Measurements from ENCODE around the gene WDR33. TPM values are rescaled to one million over a fixed set of nuclear protein-coding genes. Genes with fewer than 3 reads are reported as not detected.

The WDR33 gene
- polyA plus RNA-seq, 2 donors, result 10.6 to 12.2 TPM

DNA sequence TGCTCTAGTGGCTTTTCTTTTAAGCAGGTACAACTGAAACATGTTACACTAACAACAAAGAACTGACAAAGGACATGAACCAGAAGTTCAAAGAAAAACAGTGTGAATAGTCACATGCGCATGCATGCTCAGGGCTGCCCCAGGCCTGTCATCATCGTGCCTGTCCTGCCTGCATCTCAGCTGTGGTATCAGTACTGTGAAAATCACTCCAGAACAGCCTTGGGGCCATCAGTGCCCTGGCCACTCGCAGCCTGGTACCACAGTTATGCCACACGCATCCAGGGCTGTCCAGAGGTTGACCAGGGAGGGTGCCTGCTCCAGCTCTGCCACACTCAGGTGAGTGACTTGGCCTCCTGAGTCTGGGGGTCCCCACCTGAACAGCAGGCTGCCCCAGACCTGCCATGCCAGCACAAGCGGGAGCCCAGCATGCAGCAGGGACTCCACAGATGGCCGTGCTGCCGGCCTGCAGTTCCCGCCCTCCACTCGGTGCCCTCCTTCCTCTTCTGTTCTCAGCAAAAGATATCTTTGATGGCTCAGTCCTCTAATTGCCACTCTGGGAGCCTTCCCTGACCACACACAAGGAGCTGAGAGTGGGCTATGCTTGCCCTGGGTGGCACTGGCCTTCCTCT lies 147.9 kb downstream of the WDR33 start:
- H3K36me3 ChIP-seq (ENCODE audit: control insufficient read depth in 2 of 2, insufficient read depth in 2 of 2, low read length in 1 of 2), result peaks cover 0 to 5% of the 10 kb centered on the region in 2 donors
- WGBS, 2 donors, result 44 to 60% methylated on average over 9 of the region's 9 CpGs
- no peaks in the 10 kb centered on the region for H3K27me3 ChIP-seq (ENCODE audit: control insufficient read depth in 1 of 2, insufficient read depth in 2 of 2, low read length in 2 of 2)
- no peaks in the 10 kb centered on the region for H3K9me3 ChIP-seq (ENCODE audit: control insufficient read depth in 2 of 2, insufficient read depth in 1 of 2, low read depth in 1 of 2, low read length in 1 of 2)
- no peak overlapping the region for H3K4me3 ChIP-seq (ENCODE audit: low read depth in 1 of 2, low read length in 2 of 2)
- peaks cover 6 to 28% of the 10 kb centered on the region in 2 donors for H3K4me1 ChIP-seq (ENCODE audit: control insufficient read depth in 2 of 2, insufficient read depth in 2 of 2, low read length in 1 of 2)
- H3K27ac ChIP-seq (ENCODE audit: low read depth in 2 of 2, low read length in 1 of 2), result peak overlapping the region; percentile 59 to 63

DNA sequence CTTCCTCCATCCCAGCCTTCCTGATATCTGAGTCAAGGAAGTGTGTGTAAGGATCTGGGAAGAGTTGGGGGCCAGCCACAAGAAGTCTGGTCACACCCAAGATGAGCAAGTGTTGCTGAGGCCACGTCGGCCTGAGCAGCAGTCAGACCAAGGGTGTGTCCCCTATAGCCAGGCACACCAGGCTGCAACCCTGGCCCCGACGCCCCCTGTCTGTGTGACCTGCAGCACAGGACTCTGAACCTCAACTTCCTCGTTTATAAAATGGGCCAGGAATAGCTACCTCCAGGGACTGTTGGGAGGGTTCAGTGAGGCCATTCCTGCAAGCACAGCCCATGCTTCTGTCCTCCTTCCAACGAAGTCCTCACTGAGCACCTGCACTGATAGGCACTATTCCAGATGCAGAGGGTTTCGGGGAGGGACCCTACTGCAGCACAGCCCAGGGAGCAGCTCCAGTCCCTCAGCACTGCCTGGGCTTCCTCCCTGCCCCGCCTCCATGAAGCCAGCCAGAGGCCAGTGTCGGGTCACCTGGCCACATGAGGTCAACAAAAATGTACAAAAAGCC lies 148.9 kb downstream of the WDR33 start:
- Histone ChIP-seq H3K27me3 (ENCODE audit: control insufficient read depth in 1 of 2, insufficient read depth in 2 of 2, low read length in 2 of 2) (no peaks in the 10 kb centered on the region), H3K4me3 (ENCODE audit: low read depth in 1 of 2, low read length in 2 of 2) (no peak overlapping the region), H3K4me1 (ENCODE audit: control insufficient read depth in 2 of 2, insufficient read depth in 2 of 2, low read length in 1 of 2) (peaks cover 6 to 28% of the 10 kb centered on the region in 2 donors), H3K27ac (ENCODE audit: low read depth in 2 of 2, low read length in 1 of 2) (peak overlapping the region; percentile 50 to 57), H3K9me3 (ENCODE audit: control insufficient read depth in 2 of 2, insufficient read depth in 1 of 2, low read depth in 1 of 2, low read length in 1 of 2) (no peaks in the 10 kb centered on the region), H3K36me3 (ENCODE audit: control insufficient read depth in 2 of 2, insufficient read depth in 2 of 2, low read length in 1 of 2) (peaks cover 0 to 5% of the 10 kb centered on the region in 2 donors)
- 47 to 53% methylated on average over 9 of the region's 9 CpGs for WGBS, 2 donors

DNA sequence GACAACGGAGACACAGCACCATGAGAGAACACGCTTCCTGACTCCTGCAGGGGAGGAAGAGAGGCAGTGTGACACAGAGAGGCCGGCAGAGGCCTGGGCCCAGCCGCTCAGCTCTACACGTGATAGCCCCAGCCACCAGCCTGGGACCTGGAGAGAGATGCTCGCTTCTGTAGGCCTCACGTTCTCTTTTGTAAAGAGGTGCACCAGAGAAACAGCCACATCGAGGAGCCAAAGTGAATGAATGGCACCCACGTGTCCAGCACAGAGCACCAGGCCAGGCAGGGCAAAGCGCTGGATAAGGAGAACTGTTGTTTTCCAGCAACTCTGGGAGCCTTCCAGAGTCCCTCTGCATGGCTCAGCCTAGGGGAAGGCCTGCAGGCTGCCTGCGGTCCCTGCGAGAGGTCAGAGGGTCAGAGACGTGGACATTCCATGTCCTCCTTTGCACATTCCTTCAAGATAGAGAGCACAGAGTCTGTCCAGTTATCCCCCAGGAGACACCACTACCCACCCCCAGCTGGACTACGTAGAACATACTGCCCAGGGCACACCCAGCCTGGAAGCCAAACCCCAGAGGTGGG lies 149.8 kb downstream of the WDR33 start:
- Histone ChIP-seq H3K27me3 (ENCODE audit: control insufficient read depth in 1 of 2, insufficient read depth in 2 of 2, low read length in 2 of 2) (no peaks in the 10 kb centered on the region), H3K4me3 (ENCODE audit: low read depth in 1 of 2, low read length in 2 of 2) (no peak overlapping the region), H3K9me3 (ENCODE audit: control insufficient read depth in 2 of 2, insufficient read depth in 1 of 2, low read depth in 1 of 2, low read length in 1 of 2) (no peaks in the 10 kb centered on the region), H3K36me3 (ENCODE audit: control insufficient read depth in 2 of 2, insufficient read depth in 2 of 2, low read length in 1 of 2) (peaks cover 0 to 5% of the 10 kb centered on the region in 2 donors), H3K4me1 (ENCODE audit: control insufficient read depth in 2 of 2, insufficient read depth in 2 of 2, low read length in 1 of 2) (peaks cover 6 to 28% of the 10 kb centered on the region in 2 donors), H3K27ac (ENCODE audit: low read depth in 2 of 2, low read length in 1 of 2) (peak overlapping the region; percentile 50 to 57)
- WGBS, 2 donors, result 80 to 84% methylated on average over 14 of the region's 14 CpGs

DNA sequence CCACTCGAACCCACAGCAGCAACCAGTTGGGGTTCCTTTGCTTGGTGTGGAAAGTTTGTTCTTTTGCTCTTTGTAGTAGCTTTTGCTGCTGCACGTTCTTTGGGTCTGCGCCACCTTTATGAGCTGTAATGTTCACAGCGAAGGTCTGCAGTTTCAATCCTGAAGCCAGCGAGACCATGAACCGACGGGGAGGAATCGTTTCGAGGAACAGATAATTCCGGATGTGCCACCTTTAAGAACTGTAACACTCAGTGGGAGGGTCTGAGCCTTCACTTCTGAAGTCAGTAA lies 150.7 kb downstream of the WDR33 start:
- Histone ChIP-seq H3K27ac (ENCODE audit: low read depth in 2 of 2, low read length in 1 of 2) (peak overlapping the region in 1 of 2 donors; percentile 23), H3K27me3 (ENCODE audit: control insufficient read depth in 1 of 2, insufficient read depth in 2 of 2, low read length in 2 of 2) (no peaks in the 10 kb centered on the region), H3K9me3 (ENCODE audit: control insufficient read depth in 2 of 2, insufficient read depth in 1 of 2, low read depth in 1 of 2, low read length in 1 of 2) (no peaks in the 10 kb centered on the region), H3K4me1 (ENCODE audit: control insufficient read depth in 2 of 2, insufficient read depth in 2 of 2, low read length in 1 of 2) (peaks cover 6 to 27% of the 10 kb centered on the region in 2 donors), H3K4me3 (ENCODE audit: low read depth in 1 of 2, low read length in 2 of 2) (no peak overlapping the region), H3K36me3 (ENCODE audit: control insufficient read depth in 2 of 2, insufficient read depth in 2 of 2, low read length in 1 of 2) (peaks cover 0 to 5% of the 10 kb centered on the region in 2 donors)
- WGBS, 2 donors, result 87 to 89% methylated on average over 10 of the region's 10 CpGs

DNA sequence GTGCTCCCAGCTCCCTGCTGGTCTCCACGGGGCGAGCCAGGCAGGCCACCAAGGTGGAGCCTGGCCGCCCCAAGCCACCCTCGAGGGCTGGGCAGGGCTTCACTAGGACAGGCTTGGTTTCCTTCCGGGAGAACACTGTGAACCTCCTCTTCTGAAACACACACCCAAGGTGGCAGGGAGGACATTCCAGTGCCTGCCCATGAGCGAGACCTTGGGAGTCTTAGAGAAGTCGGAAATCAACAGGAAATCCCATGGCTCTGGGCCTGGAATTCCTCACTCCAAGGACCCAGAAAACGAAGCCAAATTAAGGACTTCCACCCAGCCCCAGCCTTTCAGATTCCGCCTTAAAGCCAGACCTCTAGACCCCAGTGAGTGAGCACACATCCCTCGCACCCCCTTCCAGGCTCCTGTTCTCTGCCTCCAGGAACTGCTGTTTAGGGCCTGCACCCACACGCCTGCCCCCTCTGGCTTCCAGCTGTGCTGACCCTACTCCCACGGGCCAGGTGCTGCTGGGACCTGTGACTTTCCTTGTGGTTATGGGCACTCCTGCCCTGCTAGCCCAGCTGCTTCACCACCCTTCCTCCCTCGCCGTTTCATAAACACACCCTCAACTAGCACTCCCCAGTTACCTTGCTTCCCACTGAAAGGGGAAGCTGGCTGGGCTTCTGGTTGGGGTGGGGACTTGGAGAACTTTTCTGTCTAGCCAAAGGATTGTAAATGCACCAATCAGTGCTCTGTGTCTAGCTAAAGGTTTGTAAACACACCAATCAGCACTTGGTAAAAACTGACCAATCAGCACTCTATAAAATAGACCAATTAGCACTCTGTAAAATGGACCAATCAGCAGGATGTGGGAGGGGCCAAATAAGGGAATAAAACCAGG lies 151.3 kb downstream of the WDR33 start:
- Histone ChIP-seq H3K4me3 (ENCODE audit: low read depth in 1 of 2, low read length in 2 of 2) (no peak overlapping the region), H3K27me3 (ENCODE audit: control insufficient read depth in 1 of 2, insufficient read depth in 2 of 2, low read length in 2 of 2) (no peaks in the 10 kb centered on the region), H3K4me1 (ENCODE audit: control insufficient read depth in 2 of 2, insufficient read depth in 2 of 2, low read length in 1 of 2) (peaks cover 6 to 25% of the 10 kb centered on the region in 2 donors), H3K9me3 (ENCODE audit: control insufficient read depth in 2 of 2, insufficient read depth in 1 of 2, low read depth in 1 of 2, low read length in 1 of 2) (no peaks in the 10 kb centered on the region), H3K27ac (ENCODE audit: low read depth in 2 of 2, low read length in 1 of 2) (peak overlapping the region; percentile 49 to 75), H3K36me3 (ENCODE audit: control insufficient read depth in 2 of 2, insufficient read depth in 2 of 2, low read length in 1 of 2) (peaks cover 0 to 5% of the 10 kb centered on the region in 2 donors)
- 56 to 70% methylated on average over 14 of the region's 14 CpGs for WGBS, 2 donors

DNA sequence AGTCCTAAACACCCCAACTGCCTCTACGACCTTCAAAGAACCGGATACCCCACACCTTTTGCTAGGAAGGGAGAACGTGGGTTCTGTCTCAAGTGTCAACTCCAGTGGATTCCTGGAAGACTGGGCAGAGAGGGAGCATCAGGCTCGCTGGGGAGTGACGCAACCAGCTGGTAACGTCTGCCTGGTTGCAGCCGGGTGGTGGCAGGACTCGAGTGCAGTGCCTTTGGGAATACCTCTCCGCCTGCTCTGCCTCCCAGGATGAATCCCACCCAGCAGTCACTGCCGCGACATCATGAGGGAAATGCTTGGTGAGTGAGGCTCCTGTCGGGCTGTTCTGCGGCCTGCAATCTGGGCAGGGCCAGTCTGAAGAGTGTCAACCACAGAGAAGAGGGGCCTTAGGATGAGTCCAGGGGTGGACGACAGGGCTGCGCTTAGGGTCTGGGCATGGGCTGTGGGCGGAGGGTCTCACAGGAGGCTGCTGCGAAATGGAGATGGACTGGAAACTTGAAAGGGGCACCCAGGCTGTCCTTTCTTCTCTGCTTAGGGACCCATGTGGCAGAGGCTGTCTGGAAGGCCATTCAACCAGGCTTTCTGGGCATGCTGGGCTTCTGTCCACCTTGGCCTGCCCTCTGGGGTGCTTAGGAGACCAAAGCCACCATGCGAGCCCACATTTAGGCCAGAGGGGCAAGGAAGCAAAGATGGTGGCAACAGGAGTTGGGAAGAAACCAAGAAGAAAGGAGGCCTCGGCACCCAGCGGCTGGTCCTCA lies 152.1 kb downstream of the WDR33 start:
- 82 to 83% methylated on average over 20 of the region's 20 CpGs for WGBS, 2 donors

GRCh38 chr2:127658146-127658545 lies 152.8 kb downstream of the WDR33 start:
- Histone ChIP-seq H3K4me3 (ENCODE audit: low read depth in 1 of 2, low read length in 2 of 2) (no peak overlapping the region), H3K36me3 (ENCODE audit: control insufficient read depth in 2 of 2, insufficient read depth in 2 of 2, low read length in 1 of 2) (peaks cover 5 to 7% of the 10 kb centered on the region in 2 donors), H3K9me3 (ENCODE audit: control insufficient read depth in 2 of 2, insufficient read depth in 1 of 2, low read depth in 1 of 2, low read length in 1 of 2) (no peaks in the 10 kb centered on the region), H3K27me3 (ENCODE audit: control insufficient read depth in 1 of 2, insufficient read depth in 2 of 2, low read length in 2 of 2) (no peaks in the 10 kb centered on the region), H3K4me1 (ENCODE audit: control insufficient read depth in 2 of 2, insufficient read depth in 2 of 2, low read length in 1 of 2) (peaks cover 0 to 24% of the 10 kb centered on the region in 2 donors), H3K27ac (ENCODE audit: low read depth in 2 of 2, low read length in 1 of 2) (peak overlapping the region in 1 of 2 donors; percentile 75)
- 84 to 91% methylated on average over 6 of the region's 6 CpGs for WGBS, 2 donors

More for the DNA sequence above, 152.1 kb downstream of the WDR33 start:
- no peaks in the 10 kb centered on the region for H3K27me3 ChIP-seq (ENCODE audit: control insufficient read depth in 1 of 2, insufficient read depth in 2 of 2, low read length in 2 of 2)
- H3K36me3 ChIP-seq (ENCODE audit: control insufficient read depth in 2 of 2, insufficient read depth in 2 of 2, low read length in 1 of 2), result peaks cover 5 to 6% of the 10 kb centered on the region in 2 donors
- peak overlapping the region; percentile 49 to 75 for H3K27ac ChIP-seq (ENCODE audit: low read depth in 2 of 2, low read length in 1 of 2)
- no peak overlapping the region for H3K4me3 ChIP-seq (ENCODE audit: low read depth in 1 of 2, low read length in 2 of 2)
- H3K9me3 ChIP-seq (ENCODE audit: control insufficient read depth in 2 of 2, insufficient read depth in 1 of 2, low read depth in 1 of 2, low read length in 1 of 2), result no peaks in the 10 kb centered on the region
- peaks cover under 1 to 25% of the 10 kb centered on the region in 2 donors for H3K4me1 ChIP-seq (ENCODE audit: control insufficient read depth in 2 of 2, insufficient read depth in 2 of 2, low read length in 1 of 2)

- Histone ChIP-seq H3K27me3 (ENCODE audit: control insufficient read depth in 1 of 2, insufficient read depth in 2 of 2, low read length in 2 of 2) (no peaks in the 10 kb centered on the region), H3K9me3 (ENCODE audit: control insufficient read depth in 2 of 2, insufficient read depth in 1 of 2, low read depth in 1 of 2, low read length in 1 of 2) (no peaks in the 10 kb centered on the region), H3K27ac (ENCODE audit: low read depth in 2 of 2, low read length in 1 of 2) (peak overlapping the region in 1 of 2 donors; percentile 27), H3K4me3 (ENCODE audit: low read depth in 1 of 2, low read length in 2 of 2) (no peak overlapping the region), H3K36me3 (ENCODE audit: control insufficient read depth in 2 of 2, insufficient read depth in 2 of 2, low read length in 1 of 2) (peaks cover 5 to 7% of the 10 kb centered on the region in 2 donors), H3K4me1 (ENCODE audit: control insufficient read depth in 2 of 2, insufficient read depth in 2 of 2, low read length in 1 of 2) (peaks cover 0 to 20% of the 10 kb centered on the region in 2 donors)
- 86% methylated on average over 17 of the region's 17 CpGs for WGBS, 2 donors
Measured at GRCh38 chr2:127657232-127657595, 153.8 kb downstream of the WDR33 start.
